Measurements from ENCODE around the gene PDHX.
A peak's percentile ranks its signal among the peaks of the same experiment; 100 is the strongest.

Gene PDHX

DNA sequence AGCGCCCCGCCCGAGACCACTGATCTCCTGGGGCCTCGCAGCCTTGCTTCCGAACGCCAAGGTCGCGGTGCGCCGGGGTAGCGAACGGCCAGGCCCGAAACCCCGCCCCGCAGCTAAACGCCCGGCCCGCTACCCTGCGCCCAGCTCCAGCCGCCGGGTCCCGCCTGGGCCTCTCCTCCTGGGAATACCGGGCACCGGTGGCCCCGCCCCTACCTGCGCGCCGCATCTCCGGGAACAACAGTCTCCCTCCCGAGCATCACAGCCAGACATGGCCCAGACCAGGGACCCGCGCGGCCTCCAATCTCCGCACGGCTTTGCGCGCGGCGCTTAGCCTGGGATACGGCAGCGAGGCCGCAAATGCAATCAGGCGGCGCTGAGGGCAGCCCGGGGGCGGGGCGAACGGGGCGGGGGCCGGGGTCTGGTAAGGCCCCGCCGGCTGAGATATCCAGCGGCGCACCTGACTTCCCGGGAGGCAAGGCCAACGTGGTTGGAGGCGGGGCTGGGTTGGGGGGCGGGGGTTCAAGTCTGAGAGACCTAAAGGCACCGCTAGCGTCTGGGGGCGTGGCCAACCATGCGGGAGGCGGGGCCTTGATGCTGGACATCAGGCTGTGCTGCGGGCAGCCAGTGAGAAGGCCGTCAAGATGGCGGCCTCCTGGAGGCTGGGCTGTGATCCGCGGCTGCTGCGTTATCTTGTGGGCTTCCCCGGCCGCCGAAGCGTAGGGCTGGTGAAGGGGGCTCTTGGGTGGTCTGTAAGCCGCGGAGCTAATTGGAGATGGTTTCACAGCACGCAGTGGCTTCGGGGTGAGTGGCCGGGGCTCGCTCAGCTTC is at the start of gene PDHX, which contains the start of gene APIP:
PDHX (plus strand) TSS at position 604 of the 828 bp plus-strand sequence; CDS start at position 642, 38 bp downstream.
APIP (minus strand) TSS at position 365 of the 828 bp plus-strand sequence; CDS start at position 270, 95 bp downstream.
- peaks cover 19 to 21% of the 10 kb centered on the region in 2 experiments for H3K4me1 ChIP-seq (ENCODE audit: control insufficient read depth in 1 of 2, insufficient read depth in 1 of 2, low read depth in 1 of 2, low read length in 1 of 2)
- H3K27ac ChIP-seq, result peak within 1 kb of the TSS; percentile 89
- H3K27me3 ChIP-seq, result no peaks in the 10 kb centered on the region
- H3K9me3 ChIP-seq, result no peaks in the 10 kb centered on the region
- no peaks in the 10 kb centered on the region for H3K36me3 ChIP-seq
- peak within 1 kb of the TSS; percentile 68 to 98 for H3K4me3 ChIP-seq (ENCODE audit: low read depth in 1 of 2, low read length in 1 of 2)
- TF ChIP-seq, protein P1, sequence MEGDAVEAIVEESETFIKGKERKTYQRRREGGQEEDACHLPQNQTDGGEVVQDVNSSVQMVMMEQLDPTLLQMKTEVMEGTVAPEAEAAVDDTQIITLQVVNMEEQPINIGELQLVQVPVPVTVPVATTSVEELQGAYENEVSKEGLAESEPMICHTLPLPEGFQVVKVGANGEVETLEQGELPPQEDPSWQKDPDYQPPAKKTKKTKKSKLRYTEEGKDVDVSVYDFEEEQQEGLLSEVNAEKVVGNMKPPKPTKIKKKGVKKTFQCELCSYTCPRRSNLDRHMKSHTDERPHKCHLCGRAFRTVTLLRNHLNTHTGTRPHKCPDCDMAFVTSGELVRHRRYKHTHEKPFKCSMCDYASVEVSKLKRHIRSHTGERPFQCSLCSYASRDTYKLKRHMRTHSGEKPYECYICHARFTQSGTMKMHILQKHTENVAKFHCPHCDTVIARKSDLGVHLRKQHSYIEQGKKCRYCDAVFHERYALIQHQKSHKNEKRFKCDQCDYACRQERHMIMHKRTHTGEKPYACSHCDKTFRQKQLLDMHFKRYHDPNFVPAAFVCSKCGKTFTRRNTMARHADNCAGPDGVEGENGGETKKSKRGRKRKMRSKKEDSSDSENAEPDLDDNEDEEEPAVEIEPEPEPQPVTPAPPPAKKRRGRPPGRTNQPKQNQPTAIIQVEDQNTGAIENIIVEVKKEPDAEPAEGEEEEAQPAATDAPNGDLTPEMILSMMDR (IDR thresholded peaks at IDR 0.05), result peak; percentile 57

DNA sequence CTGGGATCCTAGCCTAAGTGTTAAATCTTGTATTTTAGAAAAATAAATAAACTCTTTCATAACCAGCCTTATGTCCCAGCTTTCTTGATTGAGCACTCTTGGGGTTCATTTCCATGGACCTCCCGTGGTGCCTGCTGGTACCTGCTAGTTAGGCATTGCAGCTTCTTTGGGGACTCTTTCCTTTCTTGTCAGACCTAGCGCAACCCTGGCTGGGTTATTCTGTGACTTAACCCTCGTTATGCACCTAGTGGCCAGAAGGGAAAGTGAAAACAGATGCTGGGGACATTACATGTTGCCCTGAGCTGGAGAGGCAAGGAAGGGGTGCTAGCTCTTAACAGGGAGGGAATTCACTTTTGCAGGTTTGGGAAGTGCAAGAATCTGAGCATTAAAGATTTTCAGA is 47.0 kb upstream of the PDHX start:
- H3K27me3 ChIP-seq, result no peaks in the 10 kb centered on the region
- TF ChIP-seq, protein P1 (IDR thresholded peaks at IDR 0.05), result no peak
- peaks cover 18 to 20% of the 10 kb centered on the region in 2 experiments for H3K4me1 ChIP-seq (ENCODE audit: control insufficient read depth in 1 of 2, insufficient read depth in 1 of 2, low read depth in 1 of 2, low read length in 1 of 2)
- H3K4me3 ChIP-seq (ENCODE audit: low read depth in 1 of 2, low read length in 1 of 2), result no peak overlapping the region
- no peak overlapping the region for H3K27ac ChIP-seq
- H3K36me3 ChIP-seq, result no peaks in the 10 kb centered on the region
- H3K9me3 ChIP-seq, result no peaks in the 10 kb centered on the region

DNA sequence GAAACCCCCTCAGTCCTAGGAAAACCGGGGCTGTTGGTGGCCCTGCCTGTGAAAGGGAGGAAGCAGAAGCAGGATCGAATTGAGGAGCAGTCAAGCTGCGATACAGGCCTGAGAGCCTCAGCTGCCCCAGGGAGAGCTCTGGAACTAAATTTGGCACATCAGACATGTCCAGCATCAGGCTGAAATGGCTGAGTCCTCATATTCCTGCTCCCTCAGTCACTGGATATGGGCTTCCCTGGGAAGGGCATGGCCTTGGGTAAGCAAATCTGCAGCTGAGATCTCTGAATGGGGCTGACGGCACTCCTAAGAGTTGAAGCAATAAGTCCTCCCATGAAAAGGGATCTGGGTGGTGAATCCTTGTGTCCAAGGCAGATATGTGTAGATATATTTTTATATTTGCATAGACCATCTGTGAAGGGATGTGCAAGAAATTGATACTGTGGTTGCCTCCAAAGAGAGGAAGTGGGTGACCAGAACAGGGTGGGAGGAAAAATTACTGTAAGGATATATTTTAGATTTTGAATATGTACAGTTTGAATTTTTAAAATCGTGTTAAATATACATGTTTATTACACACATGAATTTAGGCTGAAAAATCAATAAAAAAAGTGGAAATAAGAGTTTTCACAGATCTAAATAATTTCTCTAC is 45.7 kb upstream of the PDHX start:
- Histone ChIP-seq H3K9me3 (no peaks in the 10 kb centered on the region), H3K4me1 (ENCODE audit: control insufficient read depth in 1 of 2, insufficient read depth in 1 of 2, low read depth in 1 of 2, low read length in 1 of 2) (peaks cover 6 to 9% of the 10 kb centered on the region in 2 experiments), H3K4me3 (ENCODE audit: low read depth in 1 of 2, low read length in 1 of 2) (no peak overlapping the region), H3K36me3 (no peaks in the 10 kb centered on the region), H3K27me3 (no peaks in the 10 kb centered on the region), H3K27ac (no peak overlapping the region)
- TF ChIP-seq, protein P1 (IDR thresholded peaks at IDR 0.05), result no peak

DNA sequence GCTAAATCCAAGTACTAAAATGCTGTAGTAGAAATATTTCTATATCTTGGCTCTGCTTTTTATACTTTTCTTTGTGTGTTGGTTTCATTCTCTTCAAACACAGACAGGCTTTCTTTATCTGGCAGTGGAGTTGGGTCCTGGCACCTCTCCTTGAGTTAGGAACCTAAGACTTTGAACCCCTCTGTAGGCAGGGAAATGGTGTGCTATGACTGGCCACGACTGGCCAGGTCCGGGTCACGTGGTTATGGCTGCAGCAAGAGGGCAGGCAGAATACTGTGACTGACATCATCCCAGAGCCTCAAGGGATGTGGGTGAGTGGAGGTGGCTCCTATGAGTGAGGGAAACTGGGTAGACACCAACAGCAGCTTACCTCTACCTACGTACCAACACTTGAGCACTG is 42.2 kb upstream of the PDHX start:
- Histone ChIP-seq H3K27ac (no peak overlapping the region), H3K27me3 (no peaks in the 10 kb centered on the region), H3K4me3 (ENCODE audit: low read depth in 1 of 2, low read length in 1 of 2) (no peak overlapping the region), H3K4me1 (ENCODE audit: control insufficient read depth in 1 of 2, insufficient read depth in 1 of 2, low read depth in 1 of 2, low read length in 1 of 2) (no peaks in the 10 kb centered on the region), H3K9me3 (no peaks in the 10 kb centered on the region), H3K36me3 (no peaks in the 10 kb centered on the region)
- TF ChIP-seq, protein P1 (IDR thresholded peaks at IDR 0.05), result no peak

DNA sequence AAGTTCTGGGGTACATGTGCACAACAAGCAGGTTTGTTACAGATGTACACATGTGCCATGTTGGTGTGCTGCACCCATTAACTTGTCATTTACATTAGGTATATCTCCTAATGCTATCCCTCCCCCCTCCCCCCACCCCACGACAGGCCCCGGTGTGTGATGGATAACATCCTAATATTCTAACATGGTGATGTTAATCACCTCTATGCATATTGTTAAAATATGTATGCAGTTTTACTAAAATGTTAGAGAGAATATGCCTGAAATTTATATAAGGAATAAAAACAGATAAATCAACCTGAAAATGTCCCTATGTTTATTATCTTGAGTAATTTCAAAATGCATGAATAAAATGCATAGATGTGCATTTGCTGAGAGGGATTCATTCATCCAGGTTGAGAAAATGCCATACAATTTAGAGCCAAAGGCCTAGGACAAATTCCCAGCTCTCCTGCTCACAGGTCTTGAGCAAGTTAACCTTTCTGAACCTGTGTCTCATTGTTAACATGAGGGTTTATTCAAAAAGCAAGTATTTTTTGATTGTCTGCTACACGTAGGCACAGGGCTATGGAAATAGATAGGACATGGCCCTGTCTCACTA is 38.9 kb upstream of the PDHX start:
- peaks cover 8% of the 10 kb centered on the region for H3K36me3 ChIP-seq
- H3K4me1 ChIP-seq (ENCODE audit: control insufficient read depth in 1 of 2, insufficient read depth in 1 of 2, low read depth in 1 of 2, low read length in 1 of 2), result no peaks in the 10 kb centered on the region
- no peaks in the 10 kb centered on the region for H3K27me3 ChIP-seq
- TF ChIP-seq, protein P1 (IDR thresholded peaks at IDR 0.05), result no peak
- no peak overlapping the region for H3K4me3 ChIP-seq (ENCODE audit: low read depth in 1 of 2, low read length in 1 of 2)
- H3K9me3 ChIP-seq, result no peaks in the 10 kb centered on the region
- no peak overlapping the region for H3K27ac ChIP-seq

All from neutrophil (primary cell).